K562 (cell line): ENCODE results near the gene DIP2B. TPM values are rescaled to one million over a fixed set of nuclear protein-coding genes. Genes with fewer than 3 reads are reported as not detected.
A peak's percentile ranks its signal among the peaks of the same experiment; 100 is the strongest.

Source experiments
- DMBX1 ChIP-seq: fragments of 250-450 bp; sonication (Bioruptor Pico); IDR thresholded peaks from 2 replicates; pipeline ENCODE4 v1.8.0; 2022; ENCODE audit warnings: inconsistent platforms, mild to moderate bottlenecking, moderate library complexity, borderline replicate concordance
- IFI16 ChIP-seq: fragments of 250-450 bp; sonication (Bioruptor Pico); IDR thresholded peaks from 2 replicates; pipeline ENCODE4 v2.1.2; 2022; ENCODE audit warnings: mild to moderate bottlenecking, inconsistent platforms
- MCM2 ChIP-seq: fragments of 450-650 bp; IDR thresholded peaks from 2 replicates; pipeline ENCODE4 v1.6.1; 2017; ENCODE audit warnings: low read depth, mild to moderate bottlenecking
- NFYB ChIP-seq: IDR thresholded peaks from 2 replicates; pipeline ENCODE4 v1.6.1; 2011; ENCODE audit warnings: mild to moderate bottlenecking, moderate library complexity; ENCODE audit not compliant: insufficient read length; ENCODE audit errors: extremely low read depth
- PCBP2 ChIP-seq: fragments of 200-400 bp; formaldehyde crosslinking; IDR thresholded peaks from 2 replicates; pipeline ENCODE4 v1.6.1; 2018; ENCODE audit warnings: low read length, low read depth, mild to moderate bottlenecking, moderate library complexity; ENCODE audit not compliant: poor library complexity, severe bottlenecking
- POLR2AphosphoS2 ChIP-seq: IDR thresholded peaks from 2 replicates; pipeline ENCODE4 v1.6.1; 2012; ENCODE audit warnings: low read length, improper control_type of control experiment
- RFX1 ChIP-seq: fragments of 450-650 bp; IDR thresholded peaks from 2 replicates; pipeline ENCODE4 v1.6.1; 2016; ENCODE audit warnings: mild to moderate bottlenecking, moderate library complexity
- SIX5 ChIP-seq, 2 experiments: IDR thresholded peaks; 2 replicates each; pipeline ENCODE4 v1.6.1; 2011; ENCODE audit warnings: low read length in 2 of 2, borderline replicate concordance in 1 of 2, low read depth in 1 of 2, mild to moderate bottlenecking in 1 of 2, moderate library complexity in 1 of 2; ENCODE audit not compliant: insufficient read depth in 1 of 2
- SRF ChIP-seq, 2 experiments: fragments of 250-450, 450-650 bp in 1 of 2; sonication (Bioruptor Pico) in 1 of 2; sonication (generic) in 1 of 2; formaldehyde crosslinking; IDR thresholded peaks; 2 replicates each; pipeline versions ENCODE4 v1.5.0 to v1.5.1; 2020 to 2022; ENCODE audit warnings: mild to moderate bottlenecking in 1 of 2, missing genetic modification reagents in 1 of 2
- TFAM ChIP-seq: fragments of 250-450 bp; sonication (Bioruptor Pico); conservative IDR thresholded peaks from 2 replicates; pipeline ENCODE4 v1.5.0; 2021; ENCODE audit warnings: mild to moderate bottlenecking, moderate library complexity
- TGIF2 ChIP-seq: sonication (generic); formaldehyde crosslinking; IDR thresholded peaks from 2 replicates; pipeline ENCODE4 v1.8.1; 2022; ENCODE audit warnings: mild to moderate bottlenecking, missing genetic modification reagents, moderate library complexity
- ZNF583 ChIP-seq: fragments of 250-450 bp; sonication (Bioruptor Pico); IDR thresholded peaks from 2 replicates; pipeline ENCODE4 v1.4.0; 2020
- ZNF77 ChIP-seq: fragments of 250-450 bp; sonication (Bioruptor Pico); IDR thresholded peaks from 2 replicates; pipeline ENCODE4 v1.5.0; 2020
- polyA plus RNA-seq, 8 experiments: library from polyadenylated mRNA; depleted of rRNA in 4 of 8; stranded (reverse) in 5 of 8; unstranded in 3 of 8; fragments of >200 nt; fragmentation: Nextera tagmentation in 2 of 8; fragmentation: Illumina TruSeq in 1 of 8; extraction: Ambion mirVana in 2 of 8; extraction: Trizol in 1 of 8; gene quantifications; 2 replicates each; pipeline versions ENCODE4 v1.2.1 to v1.2.3, GENCODE V29; 2011 to 2014; ENCODE audit warnings: inconsistent platforms in 1 of 8, missing spikeins in 1 of 8
- total RNA-seq, 7 experiments: library from RNA; depleted of rRNA in 6 of 7; stranded (reverse); fragments of >200 nt in 6 of 7; fragmentation: Illumina TruSeq in 2 of 7; extraction: Trizol in 2 of 7; gene quantifications; 2 replicates each; pipeline versions ENCODE4 v1.2.1 to v1.2.3, GENCODE V29; 2011 to 2021; ENCODE audit warnings: low replicate concordance in 1 of 7
- TF ChIP-seq, protein P1 (sequence below): fragments of 250-450 bp; sonication (Bioruptor Pico); IDR thresholded peaks from 2 replicates; pipeline ENCODE4 v1.4.0; 2020
- TF ChIP-seq, protein P2 (sequence below): fragments of 450-650 bp; formaldehyde crosslinking; IDR thresholded peaks from 2 replicates; pipeline ENCODE4 v1.4.0; 2022; ENCODE audit warnings: missing genetic modification characterization
- TF ChIP-seq, protein P3 (sequence below): fragments of 250-450 bp; sonication (Bioruptor Pico); IDR thresholded peaks from 2 replicates; pipeline ENCODE4 v1.5.0; 2022; ENCODE audit warnings: mild to moderate bottlenecking
- TF ChIP-seq, protein P4 (sequence below): sonication (generic); formaldehyde crosslinking; IDR thresholded peaks from 2 replicates; pipeline ENCODE4 v1.8.1; 2023; ENCODE audit warnings: mild to moderate bottlenecking, missing genetic modification reagents
- TF ChIP-seq, protein P5 (sequence below): fragments of 450-650 bp; IDR thresholded peaks from 2 replicates; pipeline ENCODE4 v1.6.1; 2016

The DIP2B gene
- total and polyA plus RNA-seq, 9 of the 15 experiments (the other 6 are each of a cell fraction or from before 2014, with no cell fraction given): 4.6 to 26.1 (median 18.8) TPM

DNA sequence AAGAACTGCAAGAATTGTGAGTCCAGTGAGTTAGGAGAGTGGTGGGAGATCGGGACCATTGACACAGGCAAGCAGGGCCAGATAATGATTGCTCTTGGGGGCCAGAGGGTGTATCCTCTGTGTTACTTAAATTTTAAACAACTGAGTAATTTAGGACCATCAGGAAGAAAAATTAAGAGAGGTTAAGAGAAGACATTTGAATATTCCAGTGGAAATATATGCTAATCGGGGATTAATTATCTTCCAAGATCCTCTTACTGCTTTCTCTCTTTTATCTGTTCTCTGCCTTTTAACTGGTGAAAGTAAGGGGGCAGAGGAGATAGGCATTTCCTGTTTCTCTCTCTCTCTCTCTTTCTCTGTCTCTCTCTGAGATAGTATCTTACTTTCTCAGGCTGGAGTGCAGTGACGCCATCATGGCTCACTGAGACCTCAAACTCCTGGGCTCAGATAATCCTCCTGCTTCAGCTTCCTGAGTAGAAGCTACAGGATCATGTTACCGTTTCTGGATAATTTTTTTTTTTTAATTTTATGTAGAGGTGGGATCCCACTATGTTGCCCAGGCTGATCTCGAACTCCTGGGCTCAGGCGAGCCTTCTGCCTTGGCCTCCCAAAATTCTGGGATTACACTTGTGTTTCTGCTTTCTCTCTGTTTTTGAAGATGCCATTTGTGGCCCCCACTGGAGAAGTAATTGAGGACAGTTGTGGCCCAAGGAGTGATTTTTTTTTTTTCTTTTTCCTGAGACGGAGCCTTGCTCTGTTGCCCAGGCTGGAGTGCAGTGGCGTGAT is 85.1 kb downstream of the DIP2B start (continued):
- no peak for TF ChIP-seq SIX5 (IDR thresholded peaks at IDR 0.05; ENCODE audit: borderline replicate concordance in 1 of 2, insufficient read depth in 1 of 2, low read depth in 1 of 2, low read length in 2 of 2)
- TF ChIP-seq ZNF583: no peak
- TF ChIP-seq RFX1: no peak
- TF ChIP-seq, protein P1, sequence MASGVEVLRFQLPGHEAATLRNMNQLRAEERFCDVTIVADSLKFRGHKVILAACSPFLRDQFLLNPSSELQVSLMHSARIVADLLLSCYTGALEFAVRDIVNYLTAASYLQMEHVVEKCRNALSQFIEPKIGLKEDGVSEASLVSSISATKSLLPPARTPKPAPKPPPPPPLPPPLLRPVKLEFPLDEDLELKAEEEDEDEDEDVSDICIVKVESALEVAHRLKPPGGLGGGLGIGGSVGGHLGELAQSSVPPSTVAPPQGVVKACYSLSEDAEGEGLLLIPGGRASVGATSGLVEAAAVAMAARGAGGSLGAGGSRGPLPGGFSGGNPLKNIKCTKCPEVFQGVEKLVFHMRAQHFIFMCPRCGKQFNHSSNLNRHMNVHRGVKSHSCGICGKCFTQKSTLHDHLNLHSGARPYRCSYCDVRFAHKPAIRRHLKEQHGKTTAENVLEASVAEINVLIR: no peak
- TF ChIP-seq MCM2: no peak
- TF ChIP-seq TFAM (CRISPR knock-in tag): no peak
- TF ChIP-seq NFYB: no peak
- no peak for TF ChIP-seq TGIF2 (CRISPR knock-in tag)
- TF ChIP-seq ZNF77 (CRISPR knock-in tag): no peak
- TF ChIP-seq SRF (CRISPR knock-in tag; IDR thresholded peaks at IDR 0.05): no peak
- TF ChIP-seq IFI16 (CRISPR knock-in tag): no peak
- no peak for TF ChIP-seq POLR2AphosphoS2
- TF ChIP-seq PCBP2: no peak
- TF ChIP-seq, protein P2, sequence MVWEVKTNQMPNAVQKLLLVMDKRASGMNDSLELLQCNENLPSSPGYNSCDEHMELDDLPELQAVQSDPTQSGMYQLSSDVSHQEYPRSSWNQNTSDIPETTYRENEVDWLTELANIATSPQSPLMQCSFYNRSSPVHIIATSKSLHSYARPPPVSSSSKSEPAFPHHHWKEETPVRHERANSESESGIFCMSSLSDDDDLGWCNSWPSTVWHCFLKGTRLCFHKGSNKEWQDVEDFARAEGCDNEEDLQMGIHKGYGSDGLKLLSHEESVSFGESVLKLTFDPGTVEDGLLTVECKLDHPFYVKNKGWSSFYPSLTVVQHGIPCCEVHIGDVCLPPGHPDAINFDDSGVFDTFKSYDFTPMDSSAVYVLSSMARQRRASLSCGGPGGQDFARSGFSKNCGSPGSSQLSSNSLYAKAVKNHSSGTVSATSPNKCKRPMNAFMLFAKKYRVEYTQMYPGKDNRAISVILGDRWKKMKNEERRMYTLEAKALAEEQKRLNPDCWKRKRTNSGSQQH: no peak
- TF ChIP-seq, protein P3, sequence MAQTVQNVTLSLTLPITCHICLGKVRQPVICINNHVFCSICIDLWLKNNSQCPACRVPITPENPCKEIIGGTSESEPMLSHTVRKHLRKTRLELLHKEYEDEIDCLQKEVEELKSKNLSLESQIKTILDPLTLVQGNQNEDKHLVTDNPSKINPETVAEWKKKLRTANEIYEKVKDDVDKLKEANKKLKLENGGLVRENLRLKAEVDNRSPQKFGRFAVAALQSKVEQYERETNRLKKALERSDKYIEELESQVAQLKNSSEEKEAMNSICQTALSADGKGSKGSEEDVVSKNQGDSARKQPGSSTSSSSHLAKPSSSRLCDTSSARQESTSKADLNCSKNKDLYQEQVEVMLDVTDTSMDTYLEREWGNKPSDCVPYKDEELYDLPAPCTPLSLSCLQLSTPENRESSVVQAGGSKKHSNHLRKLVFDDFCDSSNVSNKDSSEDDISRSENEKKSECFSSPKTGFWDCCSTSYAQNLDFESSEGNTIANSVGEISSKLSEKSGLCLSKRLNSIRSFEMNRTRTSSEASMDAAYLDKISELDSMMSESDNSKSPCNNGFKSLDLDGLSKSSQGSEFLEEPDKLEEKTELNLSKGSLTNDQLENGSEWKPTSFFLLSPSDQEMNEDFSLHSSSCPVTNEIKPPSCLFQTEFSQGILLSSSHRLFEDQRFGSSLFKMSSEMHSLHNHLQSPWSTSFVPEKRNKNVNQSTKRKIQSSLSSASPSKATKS (CRISPR knock-in tag): no peak
- TF ChIP-seq, protein P4, sequence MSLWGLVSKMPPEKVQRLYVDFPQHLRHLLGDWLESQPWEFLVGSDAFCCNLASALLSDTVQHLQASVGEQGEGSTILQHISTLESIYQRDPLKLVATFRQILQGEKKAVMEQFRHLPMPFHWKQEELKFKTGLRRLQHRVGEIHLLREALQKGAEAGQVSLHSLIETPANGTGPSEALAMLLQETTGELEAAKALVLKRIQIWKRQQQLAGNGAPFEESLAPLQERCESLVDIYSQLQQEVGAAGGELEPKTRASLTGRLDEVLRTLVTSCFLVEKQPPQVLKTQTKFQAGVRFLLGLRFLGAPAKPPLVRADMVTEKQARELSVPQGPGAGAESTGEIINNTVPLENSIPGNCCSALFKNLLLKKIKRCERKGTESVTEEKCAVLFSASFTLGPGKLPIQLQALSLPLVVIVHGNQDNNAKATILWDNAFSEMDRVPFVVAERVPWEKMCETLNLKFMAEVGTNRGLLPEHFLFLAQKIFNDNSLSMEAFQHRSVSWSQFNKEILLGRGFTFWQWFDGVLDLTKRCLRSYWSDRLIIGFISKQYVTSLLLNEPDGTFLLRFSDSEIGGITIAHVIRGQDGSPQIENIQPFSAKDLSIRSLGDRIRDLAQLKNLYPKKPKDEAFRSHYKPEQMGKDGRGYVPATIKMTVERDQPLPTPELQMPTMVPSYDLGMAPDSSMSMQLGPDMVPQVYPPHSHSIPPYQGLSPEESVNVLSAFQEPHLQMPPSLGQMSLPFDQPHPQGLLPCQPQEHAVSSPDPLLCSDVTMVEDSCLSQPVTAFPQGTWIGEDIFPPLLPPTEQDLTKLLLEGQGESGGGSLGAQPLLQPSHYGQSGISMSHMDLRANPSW (CRISPR knock-in tag): no peak
- TF ChIP-seq DMBX1 (CRISPR knock-in tag): peak; percentile 55; the same call in 1 of the 2 replicates
- TF ChIP-seq, protein P5, sequence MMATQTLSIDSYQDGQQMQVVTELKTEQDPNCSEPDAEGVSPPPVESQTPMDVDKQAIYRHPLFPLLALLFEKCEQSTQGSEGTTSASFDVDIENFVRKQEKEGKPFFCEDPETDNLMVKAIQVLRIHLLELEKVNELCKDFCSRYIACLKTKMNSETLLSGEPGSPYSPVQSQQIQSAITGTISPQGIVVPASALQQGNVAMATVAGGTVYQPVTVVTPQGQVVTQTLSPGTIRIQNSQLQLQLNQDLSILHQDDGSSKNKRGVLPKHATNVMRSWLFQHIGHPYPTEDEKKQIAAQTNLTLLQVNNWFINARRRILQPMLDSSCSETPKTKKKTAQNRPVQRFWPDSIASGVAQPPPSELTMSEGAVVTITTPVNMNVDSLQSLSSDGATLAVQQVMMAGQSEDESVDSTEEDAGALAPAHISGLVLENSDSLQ: peak; percentile 61
